ENCODE data around the gene UNC119B.

Gene UNC119B

DNA sequence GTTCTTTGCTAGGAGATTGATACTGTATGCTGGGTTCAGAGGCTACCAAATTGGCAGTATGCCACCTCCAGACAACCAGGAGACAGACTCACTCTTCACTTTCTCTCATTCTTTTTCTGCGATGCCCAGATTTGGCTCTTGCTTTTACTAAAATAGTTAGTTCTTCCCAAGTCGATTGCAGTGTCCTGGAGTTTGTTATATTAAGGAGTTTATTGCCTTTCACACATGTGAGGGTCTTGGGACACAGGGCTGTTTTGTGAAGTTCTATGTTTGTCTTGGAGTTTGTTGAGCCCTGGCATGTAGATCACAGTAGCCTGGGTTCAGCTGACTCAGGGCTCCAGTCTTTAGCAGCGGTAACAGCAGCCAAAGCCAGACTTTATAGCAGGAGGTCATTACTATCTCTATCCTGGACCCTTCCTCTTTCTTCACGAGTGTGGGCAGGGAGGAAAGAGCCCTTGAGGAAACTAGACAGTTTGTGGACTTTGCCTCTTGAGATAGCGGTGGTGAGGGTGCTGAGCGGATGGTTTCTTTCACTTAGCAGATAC lies 21.7 kb upstream of the UNC119B start:
- DNase-seq = no peak

- DNase-seq = no peak
These were observed 20.7 kb upstream of the UNC119B start for GRCh38 chr12:120689397-120690082.

- no peak for DNase-seq
These were observed 20.2 kb upstream of the UNC119B start for GRCh38 chr12:120690083-120690450.

DNA sequence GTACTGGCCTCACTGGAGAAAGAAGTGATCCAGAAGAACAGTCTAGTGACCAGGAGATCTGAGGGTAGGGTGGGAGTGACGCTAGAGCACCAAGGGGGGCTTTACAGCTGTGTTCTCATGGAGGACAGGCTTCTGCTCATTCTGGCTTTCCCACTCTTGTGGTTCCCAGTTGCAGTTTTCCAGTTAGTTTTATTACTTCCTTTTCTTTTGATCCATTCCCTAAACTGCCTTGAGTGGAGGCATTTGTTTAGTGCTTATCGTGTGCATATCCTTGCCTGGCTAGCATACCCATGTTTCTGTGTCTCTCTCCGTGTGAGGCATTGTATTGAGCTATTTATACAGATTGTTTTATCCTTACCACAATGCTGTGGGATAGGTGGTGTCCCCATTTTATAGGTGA lies 19.3 kb upstream of the UNC119B start:
- DNase-seq = no peak

- no peak for DNase-seq
These were observed 17.7 kb upstream of the UNC119B start for GRCh38 chr12:120692524-120693033.

- DNase-seq = no peak
These were observed 16.4 kb upstream of the UNC119B start for GRCh38 chr12:120693848-120694247.

DNA sequence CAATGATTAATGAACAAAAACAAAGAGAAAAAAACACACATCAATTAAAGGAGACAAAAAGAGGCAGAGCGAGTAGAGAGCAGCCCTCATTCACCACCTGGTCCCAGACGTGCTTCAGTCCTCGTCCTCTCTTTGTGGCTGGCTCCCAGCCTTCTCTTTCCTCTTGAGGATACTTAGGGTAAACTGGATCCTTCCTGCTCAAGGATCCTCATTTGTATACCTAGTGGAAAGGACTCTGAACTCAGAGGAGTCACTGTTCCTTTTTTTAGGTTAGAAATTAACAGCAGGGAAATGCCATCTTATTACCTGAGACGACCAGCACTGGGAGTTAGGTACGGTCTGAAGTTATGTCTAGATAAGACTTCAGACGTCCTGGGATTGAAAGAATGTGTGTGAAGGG lies 13.6 kb upstream of the UNC119B start:
- DNase-seq = no peak

GRCh38 chr12:120697344-120697743 lies 12.9 kb upstream of the UNC119B start:
- no peak for DNase-seq

- DNase-seq = no peak
These were observed 11.6 kb upstream of the UNC119B start for GRCh38 chr12:120698665-120699064.

GRCh38 chr12:120699553-120699952 lies 10.7 kb upstream of the UNC119B start:
- DNase-seq = no peak

DNA sequence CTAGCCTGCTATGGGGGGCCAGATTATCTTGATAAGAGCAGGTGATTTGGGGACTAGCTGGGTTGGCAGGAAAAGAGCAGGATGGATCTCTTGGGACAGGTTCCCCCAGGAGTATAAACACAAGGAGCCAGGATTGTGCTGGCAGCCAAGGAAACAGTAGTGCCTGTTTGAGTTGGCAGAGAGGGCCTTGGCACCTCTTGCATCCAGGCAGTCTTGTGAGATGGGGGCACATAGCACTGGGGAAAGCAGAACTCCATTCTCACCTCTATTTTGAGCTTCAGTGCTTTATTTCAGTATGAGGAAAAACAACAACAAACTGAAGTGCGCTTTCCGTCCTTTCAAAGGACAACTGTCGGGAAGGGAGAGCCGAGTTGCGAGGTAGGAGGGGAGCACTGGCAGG lies 9.4 kb upstream of the UNC119B start:
- DNase-seq = no peak

GRCh38 chr12:120702637-120703036 lies 7.6 kb upstream of the UNC119B start:
- no peak for DNase-seq

DNA sequence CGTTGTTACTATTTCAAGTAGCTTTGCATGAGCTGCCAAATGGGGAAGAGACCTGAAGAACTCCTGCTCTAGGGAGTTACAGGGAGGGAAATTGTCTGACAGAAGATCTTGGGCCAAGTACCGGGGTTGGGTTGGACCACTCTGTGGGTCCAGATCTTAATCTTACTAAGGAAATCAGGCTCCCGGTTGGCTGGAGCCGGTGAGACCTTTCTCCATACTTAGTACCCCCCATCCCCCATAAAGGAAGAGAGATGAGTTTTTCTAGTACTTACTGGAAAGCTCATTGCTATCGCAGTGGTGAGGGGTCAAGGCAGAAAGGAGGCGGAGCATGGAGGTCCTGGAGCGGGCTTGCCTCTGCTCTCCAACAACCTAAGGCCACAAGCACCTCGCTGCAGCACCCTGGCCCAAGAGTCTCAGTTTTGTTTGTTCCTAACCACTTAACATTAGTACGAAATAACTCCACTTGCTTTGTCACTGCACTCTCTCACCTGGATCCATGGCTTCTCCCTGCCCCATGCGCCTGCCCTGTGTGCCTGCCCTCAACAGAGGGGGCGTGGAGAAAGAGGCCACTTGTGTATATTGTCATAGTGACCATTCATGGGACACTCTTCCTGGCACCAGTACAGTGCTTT lies 6.8 kb upstream of the UNC119B start:
- no peak for DNase-seq

- DNase-seq = no peak
These were observed 4.6 kb upstream of the UNC119B start for GRCh38 chr12:120705618-120706017.

DNA sequence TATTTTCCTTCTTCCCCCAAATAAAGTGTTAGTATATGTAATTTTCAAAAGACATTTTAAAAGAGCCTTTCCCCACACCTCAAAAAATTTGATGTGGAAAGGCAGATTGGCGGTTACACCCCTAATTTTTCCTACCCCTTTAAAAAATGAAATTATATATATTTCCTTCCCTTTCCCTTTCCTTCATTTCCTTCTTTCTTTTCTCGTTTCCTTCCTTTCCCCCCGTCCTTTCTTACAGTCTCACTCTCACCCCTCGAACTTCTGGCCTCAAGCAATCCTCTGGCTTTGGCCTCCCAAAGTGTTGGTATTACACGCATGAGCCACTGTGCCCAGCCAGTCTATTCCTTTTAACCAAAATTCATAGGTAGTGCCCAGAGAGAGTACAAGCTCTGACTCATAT lies 4.2 kb upstream of the UNC119B start:
- DNase-seq = no peak

- no peak for DNase-seq
These were observed 1.6 kb upstream of the UNC119B start for GRCh38 chr12:120708651-120709050.

GRCh38 chr12:120710805-120711296 lies 593 bp downstream of the UNC119B start:
- DNase-seq = no peak

DNA sequence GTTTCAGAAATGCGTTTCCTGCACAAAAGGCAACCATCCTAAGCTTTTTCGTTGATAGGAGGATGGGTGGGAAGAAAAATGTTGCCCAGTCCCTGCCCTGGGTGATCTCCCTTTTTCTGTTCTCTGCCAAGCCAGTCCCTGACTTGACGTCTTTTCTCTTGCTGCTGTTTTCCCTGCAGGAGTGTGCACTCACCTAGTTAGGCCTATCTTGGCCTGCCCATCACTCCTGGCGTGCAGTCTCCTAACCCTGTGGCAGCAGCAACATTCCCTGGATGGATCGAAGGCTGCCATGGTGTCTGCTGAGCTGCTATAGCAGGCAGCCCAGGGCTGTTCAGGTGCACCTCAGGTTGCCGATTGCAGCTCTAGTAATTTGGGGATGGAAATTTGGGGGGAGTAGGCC lies 1.2 kb downstream of the UNC119B start:
- DNase-seq = no peak

GRCh38 chr12:120712610-120713009 lies 2.4 kb downstream of the UNC119B start:
- DNase-seq = no peak

- peak; percentile 50 for DNase-seq
These were observed 3.7 kb downstream of the UNC119B start for GRCh38 chr12:120713861-120714482.

GRCh38 chr12:120718055-120718454 lies 7.8 kb downstream of the UNC119B start:
- DNase-seq = no peak

DNA sequence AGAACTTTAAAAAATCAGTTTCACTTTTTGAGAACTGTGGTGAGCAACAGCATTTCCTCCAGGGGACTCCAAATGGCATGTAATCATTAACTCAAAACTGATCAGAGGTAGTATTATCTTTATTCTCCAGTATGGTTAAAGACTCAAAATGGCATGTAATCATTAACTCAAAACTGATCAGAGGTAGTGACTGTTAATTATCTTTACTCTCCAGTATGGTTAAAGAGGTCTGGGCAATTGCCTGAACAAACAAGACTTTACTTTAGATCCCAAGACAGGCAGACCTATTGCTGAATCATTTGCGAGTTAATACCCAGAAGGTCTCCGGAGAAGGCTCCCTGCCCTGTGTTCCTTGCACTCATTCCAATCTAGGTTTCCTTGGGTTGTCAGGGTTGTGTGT lies 8.8 kb downstream of the UNC119B start:
- no peak for DNase-seq

DNA sequence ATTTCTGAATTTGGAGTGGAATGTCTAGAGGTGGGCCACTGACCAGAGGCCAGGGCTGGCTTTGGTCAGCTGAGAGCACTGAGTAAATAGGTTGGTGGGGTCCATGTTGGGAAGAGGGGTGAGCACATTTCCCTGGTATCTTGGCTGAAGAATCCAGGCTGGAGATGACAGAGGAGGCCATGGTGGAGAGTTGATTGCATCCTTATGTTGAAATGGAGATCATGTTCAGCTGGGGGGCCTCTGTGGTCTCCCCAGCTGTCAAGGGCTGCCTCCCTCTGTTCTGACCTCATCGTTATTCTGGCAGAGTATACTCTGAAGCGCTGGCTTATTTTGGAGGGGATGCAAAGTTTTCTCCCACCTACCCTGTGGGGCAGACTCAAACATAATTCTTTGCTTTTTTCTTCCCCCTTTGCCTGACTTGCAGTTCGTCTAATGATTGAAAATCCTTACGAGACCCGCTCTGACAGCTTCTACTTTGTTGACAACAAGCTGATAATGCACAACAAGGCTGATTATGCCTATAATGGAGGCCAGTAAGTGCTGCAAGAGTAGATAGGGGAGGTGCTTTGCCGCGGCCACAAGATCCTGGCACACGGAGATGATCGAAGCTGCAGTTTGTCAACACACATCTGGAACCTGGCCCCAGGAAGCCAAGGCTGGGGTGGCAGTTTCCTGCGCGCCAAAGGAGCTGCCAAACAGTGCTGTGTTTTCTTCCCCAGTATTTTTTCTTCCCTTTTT lies 9.4 kb downstream of the UNC119B start:
- DNase-seq = no peak

Measured in T1000 (cell line).